Activated T-cell treated with anti-CD3 and anti-CD28 coated beads, Interleukin-2, amount 50 U/mL, for 4 hours (primary cell): Measurements from ENCODE around the gene ZSWIM6. TPM values are rescaled to one million over a fixed set of nuclear protein-coding genes. Genes with fewer than 3 reads are reported as not detected.

Experiments used
- ATAC-seq, 2 donors: fragments of 200-7000 bp; cut with Tn5 transposase; one replicate each; pipeline ENCODE4 v1.10.0; 2021
- DNase-seq: peaks from one replicate; pipeline ENCODE4 v3.0.0-alpha.2; 2020
- H3K27me3 Mint-ChIP-seq: one replicate; pipeline ENCODE4 v1.8.0; 2021; ENCODE audit warnings: low read depth, mixed read lengths
- H3K36me3 Mint-ChIP-seq: one replicate; pipeline ENCODE4 v1.8.0; 2022; ENCODE audit warnings: mixed read lengths; ENCODE audit not compliant: insufficient read depth
- H3K4me1 Mint-ChIP-seq: one replicate; pipeline ENCODE4 v1.8.0; 2021; ENCODE audit warnings: low read depth, mixed read lengths
- H3K4me3 Mint-ChIP-seq: one replicate; pipeline ENCODE4 v1.8.0; 2021; ENCODE audit warnings: mild to moderate bottlenecking, moderate library complexity, mixed read lengths
- H3K9me3 Mint-ChIP-seq: one replicate; pipeline ENCODE4 v1.8.0; 2021; ENCODE audit warnings: mixed read lengths
- total RNA-seq, 3 donors: library from RNA; stranded (reverse); gene quantifications; one replicate each; pipeline ENCODE4 v1.2.1, GENCODE V29; 2021

Gene ZSWIM6
- total RNA-seq, 3 donors from 2014 or later = 5.4 to 6.9 (median 5.8) TPM

DNA sequence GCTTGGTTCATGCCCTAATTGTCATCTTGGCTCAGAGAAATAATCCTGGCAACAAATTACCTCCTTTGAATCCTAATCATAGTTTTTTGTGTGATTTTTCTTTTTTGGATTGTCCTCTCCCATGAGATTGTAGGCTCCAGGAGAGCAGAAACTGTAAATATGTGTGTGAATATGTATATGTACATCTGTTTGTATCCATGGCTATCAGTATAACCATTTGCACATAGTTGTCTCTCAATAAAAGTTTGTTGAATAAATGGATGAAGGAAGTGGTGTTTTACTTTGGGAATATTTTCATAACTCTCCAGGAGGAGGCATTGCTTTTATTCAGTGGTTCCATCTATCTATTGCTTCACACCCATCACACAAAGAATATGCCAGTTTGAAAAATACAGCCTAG lies 20.1 kb downstream of the ZSWIM6 start:
- DNase-seq = no peak
- Mint-ChIP-seq H3K4me1 (peaks cover 32% of the 10 kb centered on the region), H3K36me3 (peaks cover 14% of the 10 kb centered on the region), H3K9me3 (peaks cover 5% of the 10 kb centered on the region), H3K27me3 (no peaks in the 10 kb centered on the region), H3K4me3 (no peak overlapping the region)
- ATAC-seq = no peak

DNA sequence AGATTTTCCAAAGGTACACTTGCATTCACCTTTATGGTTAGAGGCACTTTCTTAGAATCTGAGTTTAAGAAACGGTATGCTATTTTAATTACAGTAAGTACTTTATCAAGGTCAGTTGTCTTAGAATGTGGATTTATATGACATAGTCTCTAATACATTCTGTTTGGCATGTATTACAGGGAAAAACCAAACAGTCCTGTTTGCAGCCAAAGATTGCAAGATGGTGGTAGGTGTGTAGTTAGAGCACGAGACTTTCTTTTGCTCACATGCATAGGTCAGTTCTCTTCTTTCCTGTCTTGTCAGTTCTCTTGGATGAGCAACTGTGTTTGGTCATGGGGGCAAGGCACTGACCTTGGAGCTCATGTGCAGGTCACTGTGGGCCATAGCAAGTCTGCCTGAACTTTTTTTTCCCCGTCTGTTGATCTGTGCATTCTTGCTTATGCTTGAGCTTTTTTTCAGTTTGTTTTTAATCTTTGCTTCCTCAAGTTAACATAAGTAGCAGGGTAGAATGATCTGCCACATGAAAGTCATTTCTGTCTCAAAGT lies 20.6 kb downstream of the ZSWIM6 start:
- ATAC-seq (no peak), DNase-seq (no peak)
- Mint-ChIP-seq H3K9me3 (peaks cover 6% of the 10 kb centered on the region), H3K4me3 (no peak overlapping the region), H3K27me3 (no peaks in the 10 kb centered on the region), H3K36me3 (peaks cover 12% of the 10 kb centered on the region), H3K4me1 (peaks cover 30% of the 10 kb centered on the region)

DNA sequence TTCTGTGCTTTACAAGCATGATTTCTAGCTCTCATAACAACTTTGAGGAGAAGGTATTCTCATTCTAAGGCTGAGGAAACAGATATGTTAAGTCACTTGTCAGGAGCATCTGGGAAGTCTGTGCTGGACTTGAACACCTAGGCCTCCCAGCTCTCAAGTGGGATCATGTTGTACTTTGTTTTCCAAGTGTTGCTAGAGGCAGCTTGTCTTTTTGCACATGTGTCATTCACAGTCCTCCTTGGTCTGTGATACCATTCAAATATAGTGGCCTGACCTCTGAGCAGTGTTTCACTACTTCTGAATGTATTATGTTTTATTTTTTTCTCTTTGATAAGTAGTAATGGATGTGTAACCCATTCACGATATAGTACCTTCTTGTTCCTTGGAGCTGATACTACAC lies 21.2 kb downstream of the ZSWIM6 start:
- H3K4me1 Mint-ChIP-seq = peaks cover 29% of the 10 kb centered on the region
- H3K4me3 Mint-ChIP-seq = no peak overlapping the region
- ATAC-seq (no peak), DNase-seq (no peak)
- peaks cover 12% of the 10 kb centered on the region for H3K36me3 Mint-ChIP-seq
- H3K9me3 Mint-ChIP-seq = peaks cover 10% of the 10 kb centered on the region
- no peaks in the 10 kb centered on the region for H3K27me3 Mint-ChIP-seq

- H3K27me3 Mint-ChIP-seq = no peaks in the 10 kb centered on the region
- H3K4me1 Mint-ChIP-seq = peaks cover 26% of the 10 kb centered on the region
- peaks cover 10% of the 10 kb centered on the region for H3K9me3 Mint-ChIP-seq
- no peak overlapping the region for H3K4me3 Mint-ChIP-seq
- DNase-seq (no peak), ATAC-seq (no peak)
- peaks cover 14% of the 10 kb centered on the region for H3K36me3 Mint-ChIP-seq
Observed at GRCh38 chr5:61354199-61354598, 22.1 kb downstream of the ZSWIM6 start.

- Mint-ChIP-seq H3K9me3 (peaks cover 10% of the 10 kb centered on the region), H3K4me3 (no peak overlapping the region), H3K36me3 (peaks cover 20% of the 10 kb centered on the region), H3K4me1 (peaks cover 23% of the 10 kb centered on the region), H3K27me3 (no peaks in the 10 kb centered on the region)
- ATAC-seq = no peak
- DNase-seq = no peak
Observed at GRCh38 chr5:61357745-61358144, 25.7 kb downstream of the ZSWIM6 start.

DNA sequence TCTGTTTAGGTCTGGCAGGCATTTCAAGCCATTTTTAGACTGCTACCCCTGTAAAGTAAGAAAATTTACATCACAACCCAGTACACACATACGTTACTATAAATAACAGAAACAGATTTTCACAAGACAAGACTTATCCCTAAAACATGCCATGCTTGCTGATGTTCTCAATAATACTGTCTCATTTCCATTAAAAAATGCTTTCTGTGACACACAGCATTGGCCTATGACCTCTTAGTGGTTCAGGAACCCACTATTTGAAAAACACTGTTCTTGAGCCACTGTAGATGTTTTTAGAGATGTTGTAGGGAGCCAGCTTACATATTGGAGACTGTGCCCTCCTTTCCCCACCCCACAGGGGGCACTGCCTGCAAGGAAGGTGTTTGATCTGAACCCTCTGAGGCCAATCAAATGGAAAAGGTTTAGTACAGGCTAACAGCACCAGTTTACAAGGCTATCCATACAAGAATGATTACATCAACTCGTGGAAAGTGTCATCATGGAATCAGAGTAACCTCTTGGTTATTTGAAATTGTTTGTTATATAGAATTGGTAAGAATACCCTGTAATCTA lies 30.8 kb downstream of the ZSWIM6 start:
- Mint-ChIP-seq H3K4me1 (peaks cover 17% of the 10 kb centered on the region), H3K9me3 (peaks cover 2% of the 10 kb centered on the region), H3K36me3 (peaks cover 12% of the 10 kb centered on the region), H3K4me3 (no peak overlapping the region), H3K27me3 (no peaks in the 10 kb centered on the region)
- DNase-seq = no peak
- no peak for ATAC-seq

GRCh38 chr5:61363401-61364114 lies 31.5 kb downstream of the ZSWIM6 start:
- Mint-ChIP-seq H3K9me3 (no peaks in the 10 kb centered on the region), H3K4me1 (peaks cover 18% of the 10 kb centered on the region), H3K4me3 (no peak overlapping the region), H3K27me3 (no peaks in the 10 kb centered on the region), H3K36me3 (peaks cover 12% of the 10 kb centered on the region)
- no peak for DNase-seq
- ATAC-seq = no peak

- Mint-ChIP-seq H3K27me3 (no peaks in the 10 kb centered on the region), H3K4me1 (peaks cover 4% of the 10 kb centered on the region), H3K4me3 (no peak overlapping the region), H3K36me3 (peaks cover 8% of the 10 kb centered on the region), H3K9me3 (no peaks in the 10 kb centered on the region)
- DNase-seq (no peak), ATAC-seq (no peak)
Observed at GRCh38 chr5:61366497-61367240, 34.6 kb downstream of the ZSWIM6 start.

- ATAC-seq (no peak), DNase-seq (no peak)
- H3K36me3 Mint-ChIP-seq = peaks cover 17% of the 10 kb centered on the region
- H3K9me3 Mint-ChIP-seq = no peaks in the 10 kb centered on the region
- H3K27me3 Mint-ChIP-seq = no peaks in the 10 kb centered on the region
- H3K4me1 Mint-ChIP-seq = peaks cover 8% of the 10 kb centered on the region
- H3K4me3 Mint-ChIP-seq = no peak overlapping the region
Observed at GRCh38 chr5:61370506-61370905, 38.4 kb downstream of the ZSWIM6 start.

GRCh38 chr5:61371474-61371873 lies 39.4 kb downstream of the ZSWIM6 start:
- peaks cover 6% of the 10 kb centered on the region for H3K4me1 Mint-ChIP-seq
- H3K27me3 Mint-ChIP-seq = no peaks in the 10 kb centered on the region

GRCh38 chr5:61379677-61380076 lies 47.6 kb downstream of the ZSWIM6 start:
- H3K27me3 Mint-ChIP-seq = no peaks in the 10 kb centered on the region
- no peak overlapping the region for H3K4me3 Mint-ChIP-seq
- no peak for ATAC-seq
- peaks cover 2% of the 10 kb centered on the region for H3K4me1 Mint-ChIP-seq
- DNase-seq = no peak
- H3K9me3 Mint-ChIP-seq = no peaks in the 10 kb centered on the region
- peaks cover 15% of the 10 kb centered on the region for H3K36me3 Mint-ChIP-seq

More at GRCh38 chr5:61371474-61371873, 39.4 kb downstream of the ZSWIM6 start:
- H3K9me3 Mint-ChIP-seq = no peaks in the 10 kb centered on the region
- no peak overlapping the region for H3K4me3 Mint-ChIP-seq
- H3K36me3 Mint-ChIP-seq = peaks cover 17% of the 10 kb centered on the region
- no peak for DNase-seq
- ATAC-seq = no peak

DNA sequence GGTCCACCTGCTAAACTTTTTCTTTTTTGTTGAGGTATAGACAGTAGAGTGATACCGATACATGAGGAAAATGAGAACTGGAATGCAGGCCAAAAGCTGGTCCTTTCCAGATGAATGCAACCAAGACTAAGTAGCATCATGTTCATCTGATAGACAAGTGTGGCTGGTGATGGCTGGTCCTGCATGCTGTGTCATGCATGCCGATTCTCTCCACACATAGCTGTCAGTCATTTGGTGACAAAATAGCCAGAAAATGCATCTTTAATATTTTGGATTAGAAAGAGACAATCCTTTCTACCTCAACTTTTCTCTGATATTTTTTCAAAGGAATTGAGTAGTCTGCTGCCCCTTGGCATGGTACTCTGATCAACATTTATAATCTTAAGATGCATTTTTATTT lies 49.9 kb downstream of the ZSWIM6 start:
- no peaks in the 10 kb centered on the region for H3K27me3 Mint-ChIP-seq
- H3K4me3 Mint-ChIP-seq = no peak overlapping the region

GRCh38 chr5:61385627-61386026 lies 53.6 kb downstream of the ZSWIM6 start:
- Mint-ChIP-seq H3K4me3 (no peak overlapping the region), H3K9me3 (no peaks in the 10 kb centered on the region), H3K36me3 (peaks cover 5% of the 10 kb centered on the region), H3K4me1 (peaks cover 14% of the 10 kb centered on the region), H3K27me3 (no peaks in the 10 kb centered on the region)
- no peak for DNase-seq
- ATAC-seq = no peak

More for the DNA sequence above, 49.9 kb downstream of the ZSWIM6 start:
- DNase-seq = no peak
- ATAC-seq = no peak
- Mint-ChIP-seq H3K4me1 (peaks cover 8% of the 10 kb centered on the region), H3K36me3 (peaks cover 9% of the 10 kb centered on the region), H3K9me3 (no peaks in the 10 kb centered on the region)

DNA sequence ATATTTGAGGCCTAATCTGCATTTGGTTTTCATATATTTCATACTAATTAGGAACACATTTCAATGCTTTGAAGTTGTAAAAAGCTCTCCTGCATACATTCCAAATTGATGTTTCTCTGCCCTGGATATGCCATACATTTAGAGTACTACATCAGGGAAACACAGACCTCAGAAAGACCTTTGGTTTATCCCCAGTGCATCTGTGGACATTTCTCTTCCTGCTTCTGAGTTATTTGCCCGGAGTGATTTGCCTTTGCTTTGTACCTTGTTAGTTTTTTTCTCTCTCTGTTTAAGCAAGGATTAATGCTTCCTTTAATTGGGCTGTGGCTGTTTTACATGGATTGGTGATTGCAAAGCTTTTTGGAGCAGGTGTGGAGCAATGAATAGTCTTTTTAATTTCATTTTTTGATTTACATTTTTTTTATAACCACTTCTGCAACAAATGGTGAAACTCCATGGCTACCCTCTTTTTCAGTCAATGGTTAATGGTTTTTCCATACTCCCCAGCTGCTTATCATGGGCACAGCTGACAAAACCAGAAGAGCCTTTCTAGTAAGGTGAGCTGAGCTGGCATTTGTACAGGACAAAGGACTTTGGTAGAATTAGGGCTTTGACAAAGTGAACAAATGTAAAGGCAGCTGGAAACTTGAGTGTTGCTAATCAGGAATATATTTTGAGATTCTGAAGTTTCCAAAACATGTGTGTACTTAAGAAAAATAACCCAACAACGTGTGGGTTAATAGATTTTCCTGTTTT lies 54.2 kb downstream of the ZSWIM6 start:
- Mint-ChIP-seq H3K4me3 (no peak overlapping the region), H3K36me3 (peaks cover 10% of the 10 kb centered on the region), H3K4me1 (peaks cover 14% of the 10 kb centered on the region), H3K27me3 (no peaks in the 10 kb centered on the region), H3K9me3 (no peaks in the 10 kb centered on the region)
- DNase-seq (no peak), ATAC-seq (no peak)
